RWPE2 (cell line): ENCODE results near the gene PIK3R2.

Experiments used
- ATAC-seq: fragments of 200-7000 bp; cut with Tn5 transposase; 3 replicates; pipeline ENCODE4 v1.9.1; 2021; ENCODE audit warnings: low read depth
- DNase-seq: peaks from one replicate; pipeline ENCODE4 v3.0.0-alpha.2; 2020; ENCODE audit warnings: low spot score
- H3K27ac ChIP-seq: fragments of 450-650 bp; 2 replicates; pipeline ENCODE4 v1.5.1; 2017; ENCODE audit warnings: mild to moderate bottlenecking; ENCODE audit not compliant: poor library complexity, severe bottlenecking
- H3K27me3 ChIP-seq: fragments of 250-450 bp; sonication (Bioruptor Pico); 2 replicates; pipeline ENCODE4 v1.5.1; 2021; ENCODE audit warnings: mild to moderate bottlenecking, moderate library complexity; ENCODE audit not compliant: insufficient read depth, poor library complexity, severe bottlenecking
- H3K36me3 ChIP-seq: fragments of 250-450 bp; sonication (Bioruptor Pico); 2 replicates; pipeline ENCODE4 v1.5.1; 2020; ENCODE audit warnings: low read depth, mild to moderate bottlenecking, moderate library complexity
- H3K4me1 ChIP-seq: fragments of 250-450 bp; sonication (Bioruptor Pico); 2 replicates; pipeline ENCODE4 v1.5.1; 2021; ENCODE audit warnings: mild to moderate bottlenecking, moderate library complexity; ENCODE audit not compliant: insufficient read depth, poor library complexity, severe bottlenecking
- H3K4me3 ChIP-seq: fragments of 250-450 bp; sonication (Bioruptor Pico); 2 replicates; pipeline ENCODE4 v1.5.1; 2021; ENCODE audit warnings: mild to moderate bottlenecking, moderate library complexity; ENCODE audit not compliant: severe bottlenecking
- H3K9me3 ChIP-seq: fragments of 250-450 bp; sonication (Bioruptor Pico); 2 replicates; pipeline ENCODE4 v1.5.1; 2021; ENCODE audit warnings: mild to moderate bottlenecking, moderate library complexity; ENCODE audit not compliant: severe bottlenecking
- CTCF ChIP-seq: fragments of 450-650 bp; IDR thresholded peaks from one replicate; pipeline ENCODE4 v1.5.1; 2017; ENCODE audit warnings: mild to moderate bottlenecking, moderate library complexity; ENCODE audit not compliant: poor library complexity, severe bottlenecking

PIK3R2 gene

GRCh38 chr19:18193388-18194180 is 40.6 kb downstream of the PIK3R2 start:
- peaks cover 12% of the 10 kb centered on the region; the same call in 1 of the 2 replicates for H3K36me3 ChIP-seq
- peak overlapping the region; percentile 69 for H3K4me3 ChIP-seq
- no peaks in the 10 kb centered on the region for H3K27me3 ChIP-seq
- DNase-seq (no peak), ATAC-seq (no peak)
- H3K4me1 ChIP-seq: peaks cover 2% of the 10 kb centered on the region
- peak overlapping the region; percentile 44 for H3K27ac ChIP-seq
- no peak for TF ChIP-seq CTCF
- no peaks in the 10 kb centered on the region for H3K9me3 ChIP-seq

GRCh38 chr19:18194181-18194530 is 41.2 kb downstream of the PIK3R2 start:
- no peaks in the 10 kb centered on the region for H3K9me3 ChIP-seq
- H3K36me3 ChIP-seq: peaks cover 12% of the 10 kb centered on the region; the same call in 1 of the 2 replicates
- peak overlapping the region; percentile 44 for H3K27ac ChIP-seq
- DNase-seq (no peak), ATAC-seq (no peak)
- H3K4me1 ChIP-seq: peaks cover 2% of the 10 kb centered on the region
- peak overlapping the region; percentile 69 for H3K4me3 ChIP-seq
- no peaks in the 10 kb centered on the region for H3K27me3 ChIP-seq
- TF ChIP-seq CTCF: no peak

- Histone ChIP-seq H3K27me3 (no peaks in the 10 kb centered on the region), H3K9me3 (no peaks in the 10 kb centered on the region), H3K4me1 (peaks cover 2% of the 10 kb centered on the region), H3K27ac (peak overlapping the region; percentile 44), H3K4me3 (peak overlapping the region; percentile 69), H3K36me3 (peaks cover 12% of the 10 kb centered on the region; the same call in 1 of the 2 replicates)
- DNase-seq (no peak), ATAC-seq (no peak)
- TF ChIP-seq CTCF: no peak
Measured at GRCh38 chr19:18194554-18195238, 41.7 kb downstream of the PIK3R2 start.

GRCh38 chr19:18196511-18196845 is 43.5 kb downstream of the PIK3R2 start:
- H3K27ac ChIP-seq: no peak overlapping the region
- no peaks in the 10 kb centered on the region for H3K9me3 ChIP-seq
- no peaks in the 10 kb centered on the region for H3K27me3 ChIP-seq
- H3K36me3 ChIP-seq: peaks cover 12% of the 10 kb centered on the region
- ATAC-seq: no peak
- peaks cover 2% of the 10 kb centered on the region for H3K4me1 ChIP-seq
- H3K4me3 ChIP-seq: no peak overlapping the region
- DNase-seq: no peak
- no peak for TF ChIP-seq CTCF

GRCh38 chr19:18197306-18197705 is 44.3 kb downstream of the PIK3R2 start:
- H3K27ac ChIP-seq: no peak overlapping the region
- ATAC-seq (no peak), DNase-seq (no peak)
- TF ChIP-seq CTCF: no peak
- H3K36me3 ChIP-seq: peaks cover 15% of the 10 kb centered on the region
- H3K4me1 ChIP-seq: peaks cover 2% of the 10 kb centered on the region
- no peaks in the 10 kb centered on the region for H3K9me3 ChIP-seq
- no peaks in the 10 kb centered on the region for H3K27me3 ChIP-seq
- H3K4me3 ChIP-seq: no peak overlapping the region
